Measurements from ENCODE around the gene CD52. TPM values are rescaled to one million over a fixed set of nuclear protein-coding genes. Genes with fewer than 3 reads are reported as not detected.

CD52 gene
- total RNA-seq: 1 to 10 TPM in 7 of 9 donors, not detected in 2; 2.5 to 8.9 (median 4.5) TPM
- polyA plus RNA-seq: 100 to 1,000 TPM in 1 of 3 donors, 10 to 100 TPM in 2; 13.6 to 239 (median 14.1) TPM
- long read RNA-seq, donor 1: 0 reads
- long read RNA-seq, donor 2, partial matches to known transcripts: 0 of 2 reads
- long read RNA-seq, donor 2, other reads (novel, unspliced or antisense): 0 of 2 reads
- long read RNA-seq, donor 3, partial matches to known transcripts: 0 of 4 reads
- long read RNA-seq, donor 3, other reads (novel, unspliced or antisense): 0 of 4 reads
- long read RNA-seq, donor 4, transcript CD52-201 (2 exons, 468 nt): major isoform, 6 of 6 reads
- long read RNA-seq, donor 4, partial matches to known transcripts: 0 of 6 reads
- long read RNA-seq, donor 4, other reads (novel, unspliced or antisense): 0 of 6 reads
- long read RNA-seq, donor 5, transcript CD52-201 (2 exons, 468 nt): major isoform, 5 of 6 reads
- long read RNA-seq, donor 5, partial matches to known transcripts: 0 of 6 reads
- long read RNA-seq, donor 5, other reads (novel, unspliced or antisense): 1 of 6 reads
- long read RNA-seq, donor 6, partial matches to known transcripts: 0 of 4 reads
- long read RNA-seq, donor 6, other reads (novel, unspliced or antisense): 0 of 4 reads
- long read RNA-seq, donor 7, partial matches to known transcripts: 0 of 1 reads
- long read RNA-seq, donor 7, other reads (novel, unspliced or antisense): 0 of 1 reads
- long read RNA-seq, donor 8, partial matches to known transcripts: 0 of 2 reads
- long read RNA-seq, donor 8, other reads (novel, unspliced or antisense): 0 of 2 reads
- long read RNA-seq, donor 9, transcript CD52-201 (2 exons, 468 nt): major isoform, 6 of 6 reads
- long read RNA-seq, donor 9, partial matches to known transcripts: 0 of 6 reads
- long read RNA-seq, donor 9, other reads (novel, unspliced or antisense): 0 of 6 reads
- long read RNA-seq, donor 10, partial matches to known transcripts: 0 of 2 reads
- long read RNA-seq, donor 10, other reads (novel, unspliced or antisense): 0 of 2 reads

- Histone ChIP-seq H3K27me3 (no peaks in the 10 kb centered on the region), H3K4me1 (replicated peaks in 1 of 2) (no peaks in the 10 kb centered on the region), H3K27ac (peak within 1 kb of the TSS in 1 of 5 donors; percentile 6), H3K36me3 (replicated peaks in 1 of 2) (no peaks in the 10 kb centered on the region), H3K4me3 (no peak within 1 kb of the TSS), H3K9me3 (replicated peaks in 1 of 3) (no peaks in the 10 kb centered on the region)
- no peak for DNase-seq
- TF ChIP-seq POLR2A (IDR thresholded peaks at IDR 0.05) (no peak), CTCF (IDR thresholded peaks at IDR 0.05) (no peak)
- intact Hi-C loops (cut with DNase I): no loop called here
- WGBS, 4 donors: 69 to 71% (median 70%) methylated on average over 12 of the region's 12 CpGs
Measured at GRCh38 chr1:26317612-26318337, at the start of gene CD52. TSS of gene CD52 (plus strand) at chr1:26317958. CDS start at chr1:26318018, 60 bp downstream.

GRCh38 chr1:26268290-26269197, 49.2 kb upstream of the CD52 start:
- no peaks in the 10 kb centered on the region for H3K36me3 ChIP-seq (replicated peaks in 1 of 2)
- no peaks in the 10 kb centered on the region for H3K27me3 ChIP-seq
- H3K4me1 ChIP-seq (replicated peaks in 1 of 2): peaks cover 0 to 1% of the 10 kb centered on the region in 2 donors
- H3K9me3 ChIP-seq (replicated peaks in 1 of 3): no peaks in the 10 kb centered on the region
- H3K27ac ChIP-seq: no peak overlapping the region
- 94 to 97% (median 97%) methylated on average over 9 of the region's 9 CpGs for WGBS, 4 donors
- TF ChIP-seq POLR2A (IDR thresholded peaks at IDR 0.05): no peak
- no peak for TF ChIP-seq CTCF (IDR thresholded peaks at IDR 0.05)
- intact Hi-C loops (cut with DNase I): no loop called here
- no peak overlapping the region for H3K4me3 ChIP-seq
- no peak for DNase-seq

GRCh38 chr1:26269198-26269550, 48.6 kb upstream of the CD52 start:
- no peak overlapping the region for H3K27ac ChIP-seq
- no peak for DNase-seq
- TF ChIP-seq POLR2A (IDR thresholded peaks at IDR 0.05): no peak
- no peak for TF ChIP-seq CTCF (IDR thresholded peaks at IDR 0.05)
- 97 to 100% (median 99%) methylated on average over 4 of the region's 4 CpGs for WGBS, 4 donors
- H3K36me3 ChIP-seq (replicated peaks in 1 of 2): no peaks in the 10 kb centered on the region
- H3K4me3 ChIP-seq: no peak overlapping the region
- intact Hi-C loops (cut with DNase I): no loop called here
- no peaks in the 10 kb centered on the region for H3K27me3 ChIP-seq
- H3K4me1 ChIP-seq (replicated peaks in 1 of 2): no peaks in the 10 kb centered on the region
- H3K9me3 ChIP-seq (replicated peaks in 1 of 3): no peaks in the 10 kb centered on the region

Data from adrenal gland (tissue), 19 donors.